Measurements from ENCODE around the gene SMAD3.

The SMAD3 gene

DNA sequence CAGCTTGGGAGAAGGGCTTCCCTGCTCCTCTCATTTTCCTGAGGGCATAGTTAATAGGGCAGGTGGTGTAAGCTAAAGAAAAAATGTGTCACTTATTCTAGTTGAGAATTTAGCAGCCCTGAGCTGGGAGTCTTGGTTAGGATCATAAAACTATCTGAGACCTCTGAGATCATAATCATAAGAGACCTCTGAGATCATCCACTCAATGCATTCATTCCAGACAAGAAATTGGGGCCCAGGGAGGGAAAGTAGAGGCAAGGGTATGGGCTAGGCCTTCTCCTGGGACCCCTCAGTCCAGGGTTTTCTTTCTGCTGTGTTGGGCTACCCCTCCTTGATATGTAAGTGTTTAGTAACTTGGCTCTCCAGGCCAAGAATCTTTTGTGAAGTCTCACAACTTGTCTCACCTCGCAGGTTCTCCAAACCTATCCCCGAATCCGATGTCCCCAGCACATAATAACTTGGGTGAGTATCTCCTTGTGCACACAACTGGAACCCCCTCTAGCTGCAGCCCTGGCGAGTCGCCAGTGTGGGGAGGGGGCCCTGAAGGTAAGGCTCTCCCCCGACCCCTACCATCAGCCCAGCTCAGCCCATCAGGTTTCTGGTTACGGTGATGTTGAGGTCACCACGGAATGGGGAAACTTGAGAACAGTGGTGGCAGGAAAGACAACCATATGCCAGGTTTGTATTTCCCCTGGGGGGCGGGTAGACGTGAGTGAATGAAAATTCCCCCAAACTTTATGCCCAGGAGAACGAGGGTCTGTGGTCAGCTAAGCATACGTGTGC is 104.9 kb downstream of the SMAD3 start:
- DNase-seq = no peak

DNA sequence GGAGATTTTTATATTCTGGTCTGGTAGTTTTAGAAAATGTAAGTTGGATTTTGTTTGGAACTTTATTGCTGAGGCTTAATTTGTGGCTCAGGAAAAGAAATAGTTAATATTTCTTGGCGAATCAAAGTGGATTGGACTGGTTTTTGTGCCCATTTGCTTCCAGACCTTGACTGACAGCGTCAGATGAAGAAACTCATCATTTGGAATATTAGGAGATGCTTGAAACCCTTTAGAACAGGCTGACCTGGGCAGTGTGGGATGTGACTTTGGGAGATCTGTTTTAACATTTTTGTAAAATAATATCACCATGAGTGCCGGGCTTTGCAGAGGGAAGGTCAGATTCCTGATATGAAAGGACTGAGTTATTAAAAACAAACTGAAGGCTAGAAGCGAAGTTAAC is 106.1 kb downstream of the SMAD3 start:
- DNase-seq = no peak

DNA sequence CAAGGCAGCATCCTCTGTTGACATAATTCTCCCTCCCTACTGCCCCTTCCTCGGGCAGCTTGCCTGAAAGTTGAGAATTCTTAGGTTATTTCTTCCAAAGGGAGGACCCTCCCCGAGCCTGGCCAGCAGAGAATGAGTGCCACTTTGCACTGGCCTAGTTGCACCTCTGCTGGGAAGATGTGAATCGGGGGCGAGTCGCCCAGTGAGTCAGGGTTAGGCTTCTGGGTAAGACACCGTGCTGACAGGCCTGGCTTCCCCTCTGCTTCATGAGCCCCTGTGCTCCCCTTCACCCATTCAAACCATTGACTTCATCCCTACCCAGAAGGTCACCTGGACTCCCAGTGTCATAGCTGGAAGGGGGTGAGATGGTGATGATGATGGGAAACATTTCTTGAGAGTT is 106.8 kb downstream of the SMAD3 start:
- no peak for DNase-seq

DNA sequence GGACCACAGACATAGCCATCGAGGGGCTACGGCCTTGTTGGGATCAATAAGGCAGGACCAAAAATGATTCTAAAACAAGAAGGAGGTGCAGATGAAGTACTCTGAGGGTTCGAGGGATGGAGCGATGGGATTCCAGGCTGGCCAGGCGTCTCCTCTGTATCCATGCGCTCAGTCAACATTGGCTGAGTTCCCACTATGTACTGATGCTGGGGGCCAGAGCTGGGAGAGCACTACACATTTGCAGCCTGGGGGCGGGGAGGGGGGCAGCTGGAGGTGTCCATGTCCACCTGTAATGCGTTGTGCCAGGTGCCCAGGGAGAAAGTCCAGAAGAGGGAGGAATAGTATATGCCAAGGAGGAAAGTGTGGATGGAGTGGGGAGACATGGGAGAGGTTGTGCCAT is 107.6 kb downstream of the SMAD3 start:
- no peak for DNase-seq

DNA sequence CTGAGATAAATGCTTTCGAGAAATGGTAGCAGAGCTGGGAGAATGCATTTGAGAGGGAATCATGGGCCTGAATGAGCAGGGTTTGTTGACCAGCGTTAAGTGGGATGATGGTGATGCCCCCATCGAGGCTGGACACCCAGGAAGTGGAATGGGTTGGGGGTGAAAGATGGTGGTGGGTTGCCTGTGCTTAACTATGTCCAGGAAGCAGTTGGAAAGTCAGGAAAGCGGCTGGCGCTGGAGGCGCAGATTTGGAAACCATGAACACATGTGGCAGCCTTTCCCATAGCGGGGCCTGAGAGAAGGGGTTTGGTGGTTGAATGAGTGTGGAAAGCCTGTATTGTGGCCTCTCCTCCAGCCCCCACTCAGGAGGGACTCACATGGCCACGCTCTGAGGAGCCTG is 108.4 kb downstream of the SMAD3 start:
- DNase-seq = no peak

DNA sequence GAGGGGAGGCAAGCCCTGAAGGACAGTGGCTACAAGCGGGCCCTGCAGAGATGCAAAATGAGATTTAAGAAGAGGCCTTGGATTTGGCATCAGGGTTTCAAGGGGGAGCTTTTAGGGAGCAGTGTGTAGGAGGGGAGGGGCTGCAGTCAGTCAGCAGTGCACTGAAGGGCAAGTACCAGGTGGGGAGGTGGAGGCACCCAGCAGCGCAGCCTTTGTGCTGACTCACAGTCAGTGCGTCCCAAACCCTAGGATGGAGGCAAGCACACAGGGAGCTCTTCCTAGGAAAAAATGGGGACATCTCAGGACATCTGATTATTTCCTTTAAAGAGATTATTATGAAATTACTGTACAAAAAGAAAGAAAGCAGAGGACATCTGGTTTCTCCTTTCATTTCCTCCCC is 109.0 kb downstream of the SMAD3 start:
- DNase-seq = no peak

DNA sequence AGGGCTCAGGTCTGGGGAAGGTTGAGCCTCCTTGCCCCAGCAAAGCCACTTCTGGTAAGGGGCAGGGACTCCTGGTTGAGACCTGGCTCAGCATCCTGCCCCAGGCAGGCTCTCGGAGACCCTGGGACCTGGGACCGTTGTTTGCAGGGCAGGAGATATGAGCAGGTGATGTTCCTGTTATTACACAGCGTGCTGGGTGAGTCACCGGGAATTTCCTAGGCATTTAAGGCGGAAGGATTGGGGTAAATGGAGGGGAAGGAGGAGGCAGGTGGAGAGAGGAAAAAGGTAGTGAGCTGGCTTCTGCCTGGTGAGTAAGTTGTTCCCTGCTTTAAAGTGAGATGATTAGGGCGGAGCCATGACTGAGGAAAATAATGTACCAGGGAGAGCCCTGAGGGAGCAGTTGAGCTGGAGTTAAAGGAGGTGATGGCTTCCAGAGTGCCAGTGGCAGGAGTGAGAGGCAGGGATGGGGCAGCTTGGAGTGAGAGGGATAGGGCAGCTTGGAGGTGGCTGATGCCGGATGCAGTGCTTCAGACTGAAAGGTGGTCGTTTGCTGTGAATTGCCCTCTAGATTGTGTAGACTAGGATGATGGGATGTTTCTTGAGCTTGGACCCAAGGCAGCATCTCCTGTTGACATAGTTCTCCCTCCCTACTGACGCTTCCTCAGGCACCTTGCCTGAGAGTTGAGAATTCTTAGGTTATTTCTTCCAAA is 109.6 kb downstream of the SMAD3 start:
- no peak for DNase-seq

DNA sequence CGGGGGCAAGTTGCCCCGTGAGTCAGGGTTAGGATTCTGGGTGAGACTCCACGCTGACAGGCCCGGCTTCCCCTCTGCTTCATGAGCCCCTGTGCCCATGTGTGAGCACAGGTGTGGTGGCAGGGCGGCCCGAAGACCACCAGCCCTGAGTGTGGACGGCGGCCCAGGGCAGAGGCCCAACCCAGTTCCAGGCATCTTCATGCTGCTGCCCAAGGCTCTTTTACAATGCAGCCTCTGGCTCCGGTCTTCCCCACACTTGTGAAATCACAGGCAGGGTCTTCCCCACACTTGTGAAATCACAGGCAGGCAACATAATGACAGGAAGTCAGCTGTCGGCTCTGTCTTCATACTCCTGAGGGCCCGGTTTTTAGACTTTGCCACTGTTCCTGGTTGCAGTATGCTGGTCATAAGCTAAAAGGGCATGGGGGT is 110.3 kb downstream of the SMAD3 start:
- no peak for DNase-seq

DNA sequence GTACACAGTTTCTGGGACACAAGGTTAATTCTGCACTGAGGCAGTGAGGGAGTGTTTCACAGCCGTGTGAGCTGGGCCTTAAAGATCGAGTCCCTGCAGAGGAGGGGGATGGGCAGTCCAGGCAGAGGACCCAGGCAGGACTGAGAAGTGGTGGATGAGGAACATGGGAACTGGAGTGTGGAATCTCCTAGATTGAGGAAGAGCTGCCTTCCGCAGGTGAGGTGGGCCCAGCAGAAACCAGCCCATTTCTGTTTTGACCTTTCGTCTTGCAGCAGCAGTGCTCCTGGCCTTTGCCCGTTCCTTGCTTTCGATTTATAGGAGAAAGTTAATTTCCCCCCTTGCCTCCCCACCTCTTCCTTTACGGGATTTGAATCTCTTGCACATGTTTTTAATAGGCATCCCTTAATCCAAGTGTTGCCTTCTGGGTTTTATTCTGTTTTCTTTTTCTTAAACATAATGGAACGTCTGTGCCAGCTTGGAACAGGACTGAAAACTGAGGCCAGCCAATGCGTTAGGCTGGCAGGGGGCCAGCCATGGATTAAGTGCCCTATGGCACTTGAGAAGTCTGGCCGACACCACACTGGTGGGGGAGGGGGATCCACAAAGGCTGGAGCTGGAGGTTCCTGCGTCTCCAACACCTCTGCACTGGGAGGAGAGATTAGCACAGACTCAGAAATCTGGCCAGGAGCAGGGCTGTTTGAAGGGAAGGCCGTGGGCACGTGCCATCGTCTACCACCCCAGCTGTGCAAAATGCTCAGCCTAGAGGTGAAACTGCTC is 111.0 kb downstream of the SMAD3 start:
- no peak for DNase-seq

DNA sequence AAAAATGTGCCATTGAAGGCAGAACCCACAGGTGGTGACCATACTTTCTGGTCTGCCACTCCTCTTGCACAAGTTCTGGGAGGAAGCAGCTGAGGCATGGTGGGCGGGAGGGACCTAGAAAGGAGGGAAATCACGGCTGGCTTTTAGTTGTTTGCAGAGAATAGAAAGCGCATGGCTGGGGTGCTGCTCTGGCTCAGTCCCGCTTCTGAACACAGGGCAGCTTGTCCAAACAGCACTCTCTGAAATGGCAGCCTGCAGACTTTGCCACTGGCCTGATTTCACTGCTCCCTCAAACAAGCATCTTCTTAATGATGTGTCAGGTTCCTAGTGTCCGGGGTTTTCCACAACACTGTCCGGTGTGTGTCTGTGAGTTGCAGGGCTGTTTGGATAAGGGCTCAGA is 112.3 kb downstream of the SMAD3 start:
- DNase-seq = no peak

DNA sequence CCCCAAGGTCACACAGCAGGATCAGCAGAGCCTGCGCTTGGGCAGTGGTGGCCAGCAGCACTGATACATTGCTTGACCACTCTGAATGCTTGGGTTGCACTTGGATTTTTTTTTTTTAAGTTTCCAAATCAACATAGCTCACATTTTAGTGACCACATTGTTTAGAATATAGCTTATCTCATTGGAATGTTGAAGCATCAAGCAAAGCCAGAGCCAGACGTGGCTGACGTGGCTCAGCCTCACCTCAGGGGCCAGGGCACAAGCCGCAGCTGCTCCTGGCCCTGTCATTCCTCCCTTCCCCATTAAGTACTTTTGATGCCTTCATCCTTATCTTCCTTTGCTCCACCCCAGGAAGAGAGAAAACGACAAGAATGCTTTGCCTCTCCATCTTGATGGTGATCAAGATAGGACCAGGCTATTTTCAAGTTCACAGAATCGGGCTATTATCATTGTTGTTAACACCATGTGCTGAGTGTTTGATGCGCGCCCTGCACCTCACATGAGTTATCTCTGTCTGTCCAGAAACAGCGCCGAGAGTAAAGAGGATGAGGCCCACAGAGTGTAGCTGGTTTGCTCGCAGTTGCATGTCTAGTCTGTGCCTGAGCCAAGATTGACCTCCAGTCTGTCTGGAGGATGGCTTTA is 113.3 kb downstream of the SMAD3 start:
- DNase-seq = no peak

DNA sequence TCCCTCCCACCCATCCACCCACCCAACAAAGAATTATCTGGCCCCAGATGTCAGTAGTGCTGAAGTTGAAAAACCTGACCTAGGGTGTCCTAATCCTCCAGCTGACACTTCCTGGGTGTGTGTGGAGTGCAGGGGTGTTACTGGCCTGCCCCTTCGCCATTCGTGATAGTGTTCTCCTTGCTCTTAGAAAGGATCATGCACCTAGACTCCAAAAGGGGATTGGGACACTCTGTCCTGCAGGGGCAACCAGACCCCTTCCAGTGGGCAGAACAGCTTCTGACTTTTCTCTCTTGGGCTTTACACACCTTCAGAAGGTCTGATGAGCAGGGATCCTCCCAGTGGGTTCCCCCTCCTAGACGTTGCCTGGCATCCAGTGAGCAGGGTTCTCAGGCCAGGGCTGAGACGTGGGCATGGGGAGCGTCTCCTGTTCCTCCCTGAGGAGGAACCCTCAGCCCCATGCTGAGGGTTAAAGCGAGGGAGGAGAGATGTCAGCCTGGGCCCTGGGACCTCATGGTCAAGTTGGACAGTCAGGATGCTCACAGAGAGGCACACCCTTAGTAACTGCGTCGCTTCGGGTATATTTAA is 114.1 kb downstream of the SMAD3 start:
- DNase-seq = no peak

DNA sequence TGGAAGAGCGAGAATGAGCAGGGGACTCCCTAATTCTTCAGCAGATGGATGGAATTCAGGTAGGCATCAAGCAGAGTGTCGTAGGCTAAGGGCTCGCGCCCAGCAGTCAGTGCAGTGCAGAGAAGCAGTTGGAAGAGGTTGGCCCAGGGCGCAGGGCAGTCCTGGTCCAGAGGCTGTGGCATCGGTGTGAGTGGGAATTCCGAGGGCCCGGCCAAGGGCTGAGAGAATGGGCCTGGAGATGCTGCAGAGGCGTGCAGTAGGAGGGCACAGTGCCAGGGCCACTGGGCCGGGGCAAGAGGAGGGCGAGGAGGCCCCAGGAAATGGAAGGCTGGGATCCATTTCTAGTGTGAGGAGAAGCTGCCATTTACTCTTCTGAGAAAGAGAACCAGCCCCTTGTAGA is 114.6 kb downstream of the SMAD3 start:
- no peak for DNase-seq

DNA sequence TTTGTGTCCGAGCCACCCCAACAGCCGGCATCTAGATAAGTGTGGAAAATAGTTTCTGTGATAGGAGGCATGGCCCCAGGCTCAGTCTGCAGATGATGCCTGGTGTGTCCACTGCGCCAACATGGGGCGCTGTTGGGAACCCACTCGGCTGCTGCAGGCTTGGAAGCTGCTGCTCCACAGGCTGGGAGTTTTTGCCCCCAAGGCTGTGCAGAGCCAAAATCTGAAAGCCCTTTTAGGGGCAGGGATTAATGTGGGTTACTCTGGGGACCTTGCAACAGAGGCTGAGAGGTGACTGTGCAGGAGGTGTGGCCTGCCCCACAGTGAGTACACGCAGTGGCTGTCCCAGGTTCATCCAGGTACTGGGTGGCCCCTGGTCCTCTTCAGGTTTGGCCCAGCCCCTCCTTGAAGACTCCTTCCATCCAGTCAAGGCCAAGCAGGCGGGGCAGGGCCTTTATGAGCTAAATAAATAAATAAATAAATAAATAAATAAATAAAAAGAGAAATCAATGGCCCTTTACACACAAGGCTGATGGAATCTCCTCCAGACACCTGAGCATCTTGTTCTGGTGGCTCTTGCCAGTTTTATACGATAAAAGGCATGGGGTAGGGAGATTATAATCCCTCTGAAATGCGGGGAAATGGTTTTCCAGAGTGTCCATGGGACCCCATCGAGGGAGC is 115.3 kb downstream of the SMAD3 start:
- no peak for DNase-seq

DNA sequence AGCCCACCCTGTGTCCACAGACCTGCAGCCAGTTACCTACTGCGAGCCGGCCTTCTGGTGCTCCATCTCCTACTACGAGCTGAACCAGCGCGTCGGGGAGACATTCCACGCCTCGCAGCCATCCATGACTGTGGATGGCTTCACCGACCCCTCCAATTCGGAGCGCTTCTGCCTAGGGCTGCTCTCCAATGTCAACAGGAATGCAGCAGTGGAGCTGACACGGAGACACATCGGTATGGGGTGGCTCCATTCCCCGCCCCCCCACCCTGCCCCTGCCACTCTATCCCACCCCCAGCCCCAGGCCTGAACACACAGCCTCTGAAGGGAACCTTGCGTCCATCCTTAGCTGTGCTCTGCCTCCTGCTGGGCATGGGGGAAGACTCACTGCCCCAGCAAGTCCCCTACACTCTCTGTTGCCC is 115.8 kb downstream of the SMAD3 start:
- DNase-seq = no peak

DNA sequence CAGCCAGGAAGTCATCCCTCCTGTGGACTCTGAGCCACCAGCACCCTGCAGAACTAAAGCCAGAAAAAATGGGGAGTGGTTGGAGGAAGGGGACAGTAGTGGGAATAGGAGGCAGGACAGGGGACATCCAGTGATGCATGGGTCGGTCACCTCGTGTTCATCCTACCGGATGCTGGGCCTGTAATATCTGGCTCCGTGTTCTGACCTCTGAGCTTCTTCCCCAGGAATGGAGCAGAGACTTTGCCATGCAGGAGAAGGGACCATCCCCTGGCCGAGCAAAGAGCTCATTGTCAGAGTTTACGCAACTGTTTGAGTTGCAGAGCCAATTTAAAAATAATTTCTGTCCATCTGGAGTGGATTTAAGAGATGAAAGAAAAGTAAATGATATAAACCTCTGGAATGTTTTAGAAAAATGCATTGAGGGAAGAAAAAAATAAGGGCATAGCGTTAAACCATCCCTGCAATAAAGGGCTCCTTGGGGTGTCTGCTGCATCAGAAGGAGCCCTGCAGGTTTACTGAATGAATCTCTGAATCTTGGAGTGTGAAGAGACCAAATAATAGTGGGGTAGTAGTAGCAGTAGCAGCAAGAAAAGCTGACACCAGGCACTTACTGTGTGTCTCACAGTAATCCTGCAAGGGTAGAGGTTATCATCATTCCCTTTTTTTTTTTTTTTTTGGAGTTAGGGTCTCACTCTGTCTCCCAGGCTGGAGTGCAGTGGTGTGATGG is 118.2 kb downstream of the SMAD3 start:
- DNase-seq = no peak

DNA sequence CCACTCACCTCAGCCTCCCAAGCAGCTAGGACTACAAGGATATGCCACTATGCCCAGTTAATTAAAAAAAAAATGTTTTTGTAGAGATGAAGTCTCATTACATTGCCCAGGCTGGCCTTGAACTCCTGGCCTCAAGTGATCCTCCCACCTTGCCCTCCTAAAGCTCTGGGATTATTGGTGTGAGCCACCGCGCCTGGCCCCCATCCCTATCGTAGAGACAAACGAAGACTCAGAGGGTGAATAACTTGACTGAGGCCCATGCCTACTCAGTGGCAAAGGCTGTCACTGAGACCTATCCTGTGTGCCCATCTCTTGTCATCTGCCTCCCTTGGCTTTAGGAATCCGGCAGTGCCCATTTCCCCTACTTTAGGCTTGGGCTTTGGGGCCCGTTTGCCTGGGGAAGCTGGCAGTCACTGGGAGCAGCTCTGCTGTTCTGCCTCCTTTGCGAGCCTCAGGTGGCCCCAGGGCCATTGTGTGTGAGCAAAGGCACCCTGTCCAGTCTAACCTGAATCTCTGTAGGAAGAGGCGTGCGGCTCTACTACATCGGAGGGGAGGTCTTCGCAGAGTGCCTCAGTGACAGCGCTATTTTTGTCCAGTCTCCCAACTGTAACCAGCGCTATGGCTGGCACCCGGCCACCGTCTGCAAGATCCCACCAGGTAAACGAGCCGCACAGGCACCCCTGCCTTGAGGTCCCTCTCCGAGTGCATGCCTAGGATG is 119.0 kb downstream of the SMAD3 start:
- no peak for DNase-seq

DNA sequence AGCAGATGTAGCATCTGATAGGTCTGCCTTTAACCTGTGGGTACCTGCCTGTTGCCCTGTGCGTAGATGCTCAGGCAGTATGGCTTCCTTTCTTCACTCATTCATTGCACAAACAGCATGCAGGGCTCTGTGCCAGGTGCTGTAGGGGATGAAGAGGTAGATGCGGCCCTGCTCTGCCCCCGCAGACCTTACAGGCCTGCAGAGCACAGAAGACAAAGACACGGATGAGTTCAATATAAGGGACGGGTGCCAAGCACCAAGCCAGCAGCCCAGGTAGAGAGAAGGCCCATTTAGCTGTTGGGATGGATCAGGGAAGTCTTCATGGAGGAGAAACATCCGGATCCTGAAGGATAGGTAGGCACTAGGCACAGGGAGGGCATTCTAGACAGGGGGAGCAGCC is 119.6 kb downstream of the SMAD3 start:
- no peak for DNase-seq

DNA sequence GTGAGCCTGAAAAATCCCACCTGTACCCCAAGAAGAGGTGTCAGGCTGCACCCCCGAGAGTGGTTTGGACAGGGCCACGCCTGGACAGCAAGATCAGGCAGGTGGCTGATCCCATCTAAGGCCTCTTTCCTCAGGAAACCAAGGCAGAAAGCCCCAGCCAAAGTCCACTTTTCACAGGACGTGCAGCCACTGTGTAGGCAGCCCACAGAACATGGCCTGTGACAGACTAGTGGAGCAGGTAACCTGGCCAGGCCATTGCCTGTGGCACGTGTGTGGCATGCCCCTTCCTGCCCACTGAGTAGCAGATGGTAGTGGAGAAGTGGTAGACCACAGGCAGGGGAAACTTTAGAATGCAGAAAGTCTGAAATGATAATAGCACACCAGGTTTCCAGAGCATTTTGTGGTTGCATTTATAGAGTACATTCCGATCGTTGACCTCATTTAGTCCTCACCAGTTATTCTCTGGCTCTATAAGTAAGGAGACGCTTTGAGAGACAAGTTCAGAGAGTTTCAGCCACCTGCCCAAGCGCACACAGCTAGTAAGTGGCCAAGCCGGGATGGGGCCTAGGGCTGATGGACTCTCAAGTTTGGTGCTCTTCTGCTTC is 120.3 kb downstream of the SMAD3 start:
- DNase-seq = no peak

DNA sequence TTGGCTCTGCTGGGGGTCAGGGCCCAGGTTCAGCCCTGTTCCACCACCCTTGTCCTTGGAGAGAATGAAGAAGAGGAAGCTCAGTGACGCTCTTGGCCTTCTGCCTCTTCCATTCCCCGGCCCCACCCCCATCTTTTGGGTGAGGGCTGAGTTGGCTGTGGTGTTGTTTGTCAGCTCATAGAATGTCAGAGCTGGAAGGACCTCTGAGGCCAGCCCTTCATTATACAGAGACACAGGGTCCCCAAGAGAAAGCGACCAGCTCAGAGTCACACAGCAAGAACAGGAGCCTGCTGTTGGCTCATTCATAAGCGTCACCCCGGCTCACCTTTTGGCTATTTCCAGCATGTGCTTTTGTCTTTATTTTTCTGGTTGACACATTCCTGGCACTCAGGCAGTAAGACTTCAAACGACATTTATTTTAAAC is 120.8 kb downstream of the SMAD3 start:
- DNase-seq = no peak

All from NCI-H1694 treated with DMSO at 0.1 percent for 48 hours (cell line).